Neural progenitor cell (in vitro differentiated cells): ENCODE data around the gene THBS3. TPM values are rescaled to one million over a fixed set of nuclear protein-coding genes. Genes with fewer than 3 reads are reported as not detected.
"Not testable (repeated sequence)": the region's sequence is repeated elsewhere in the genome, so short reads cannot be mapped to it uniquely, and the experiment has no call there.

Experiments
- DNase-seq: peaks from one replicate; pipeline ENCODE4 v3.0.0-alpha.2; 2016; ENCODE audit warnings: low spot score
- H2AFZ ChIP-seq: fragments of 200-600 bp; sonication (generic); replicated peaks from 2 replicates; pipeline ENCODE4 v1.6.1; 2016; ENCODE audit warnings: antibody characterized with exemption
- H3F3A ChIP-seq: fragments of 200-600 bp; sonication (generic); 2 replicates; pipeline ENCODE4 v1.6.1; 2016; ENCODE audit warnings: antibody characterized with exemption, low read depth
- H3K27ac ChIP-seq: fragments of 200-600 bp; sonication (generic); 2 replicates; pipeline ENCODE4 v1.5.1; 2016; ENCODE audit warnings: mild to moderate bottlenecking
- H3K27me3 ChIP-seq: fragments of 200-600 bp; sonication (generic); 2 replicates; pipeline ENCODE4 v1.6.1; 2016; ENCODE audit warnings: mild to moderate bottlenecking, moderate library complexity
- H3K36me3 ChIP-seq: fragments of 200-600 bp; sonication (generic); 2 replicates; pipeline ENCODE4 v1.5.1; 2016
- H3K4me1 ChIP-seq: fragments of 200-600 bp; sonication (generic); 2 replicates; pipeline ENCODE4 v1.6.1; 2016; ENCODE audit warnings: mixed run types
- H3K4me2 ChIP-seq: fragments of 200-600 bp; sonication (generic); 2 replicates; pipeline ENCODE4 v1.6.1; 2016
- H3K4me3 ChIP-seq: fragments of 200-600 bp; sonication (generic); 2 replicates; pipeline ENCODE4 v1.5.1; 2016
- H3K79me2 ChIP-seq: fragments of 200-600 bp; sonication (generic); 2 replicates; pipeline ENCODE4 v1.6.1; 2016; ENCODE audit warnings: low read depth
- H3K9ac ChIP-seq: fragments of 200-600 bp; sonication (generic); 2 replicates; pipeline ENCODE4 v1.6.1; 2016
- H3K9me3 ChIP-seq: fragments of 200-600 bp; sonication (generic); 2 replicates; pipeline ENCODE4 v1.5.1; 2016; ENCODE audit warnings: low read depth
- H4K20me1 ChIP-seq: fragments of 200-600 bp; sonication (generic); 2 replicates; pipeline ENCODE4 v1.6.1; 2016; ENCODE audit warnings: low read depth
- H3K27ac Mint-ChIP-seq: 3 replicates; pipeline ENCODE4 v1.8.0; 2021; ENCODE audit warnings: mixed read lengths
- H3K27me3 Mint-ChIP-seq: 2 replicates; pipeline ENCODE4 v1.8.0; 2022; ENCODE audit warnings: low read depth, mild to moderate bottlenecking, inconsistent platforms, moderate library complexity, mixed read lengths; ENCODE audit not compliant: insufficient read depth
- H3K36me3 Mint-ChIP-seq: 3 replicates; pipeline ENCODE4 v1.8.0; 2021; ENCODE audit warnings: mixed read lengths
- H3K4me1 Mint-ChIP-seq: 3 replicates; pipeline ENCODE4 v1.8.0; 2021; ENCODE audit warnings: mixed read lengths
- H3K4me3 Mint-ChIP-seq: 3 replicates; pipeline ENCODE4 v1.8.0; 2021; ENCODE audit warnings: mild to moderate bottlenecking, moderate library complexity, mixed read lengths
- H3K9me3 Mint-ChIP-seq: 3 replicates; pipeline ENCODE4 v1.8.0; 2020; ENCODE audit warnings: mixed read lengths
- EZH2 ChIP-seq: fragments of 200-600 bp; sonication (generic); IDR thresholded peaks from 2 replicates; pipeline ENCODE4 v1.6.1; 2017; ENCODE audit warnings: antibody characterized with exemption, mild to moderate bottlenecking, moderate library complexity
- EZH2phosphoT487 ChIP-seq: fragments of 200-600 bp; sonication (generic); IDR thresholded peaks from 2 replicates; pipeline ENCODE4 v1.6.1; 2017; ENCODE audit warnings: antibody characterized with exemption
- total RNA-seq: library from RNA; depleted of rRNA; stranded (reverse); fragments of >200 nt; gene quantifications from 2 replicates; pipeline ENCODE4 v1.2.3, GENCODE V29; 2015; ENCODE audit warnings: low replicate concordance
- TF ChIP-seq, protein P1 (sequence below): fragments of 200-600 bp; sonication (generic); IDR thresholded peaks from 2 replicates; pipeline ENCODE4 v1.5.1; 2017; ENCODE audit warnings: antibody characterized with exemption, mild to moderate bottlenecking

Gene THBS3
- total RNA-seq, 1 donor from 2014 or later = 19.3 TPM

DNA sequence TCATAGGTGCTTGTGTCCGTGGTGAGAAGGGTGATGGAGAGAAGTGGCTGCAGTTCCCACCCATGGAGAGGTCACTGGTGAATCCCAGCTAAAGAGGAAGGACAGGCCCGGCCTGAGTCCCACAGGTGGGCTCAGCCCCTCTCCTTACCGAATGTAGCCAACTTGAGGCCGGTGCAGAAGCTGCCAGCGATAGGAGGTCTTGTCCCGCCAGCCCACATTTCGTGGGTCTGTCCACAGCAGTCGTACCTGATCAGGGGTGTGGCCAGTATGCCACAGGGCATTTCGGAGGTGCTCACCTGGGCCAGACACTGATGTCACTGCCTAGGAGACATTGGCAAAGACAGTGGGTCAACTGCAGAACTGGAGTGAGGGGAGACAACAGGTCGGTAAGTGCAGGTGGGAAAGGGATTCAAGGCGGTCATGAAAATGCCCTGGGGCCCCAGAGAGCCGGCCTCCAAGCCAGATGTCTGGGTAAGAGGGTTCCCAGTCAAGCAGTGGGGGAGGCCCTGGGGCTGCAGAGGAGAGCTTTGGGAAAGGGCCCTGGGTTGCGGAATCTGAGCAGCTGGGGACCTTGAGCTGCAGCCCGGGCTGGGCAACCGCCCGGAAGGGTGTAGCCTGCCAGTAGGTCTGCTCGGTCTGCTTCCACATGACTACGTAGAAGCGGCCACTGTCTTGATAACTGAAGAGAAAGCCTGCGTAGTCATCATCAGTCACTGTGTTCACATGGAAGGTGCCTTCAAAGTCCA, 10.6 kb downstream of the THBS3 start:
- peak overlapping the region; percentile 100 for H3K27ac Mint-ChIP-seq

DNA sequence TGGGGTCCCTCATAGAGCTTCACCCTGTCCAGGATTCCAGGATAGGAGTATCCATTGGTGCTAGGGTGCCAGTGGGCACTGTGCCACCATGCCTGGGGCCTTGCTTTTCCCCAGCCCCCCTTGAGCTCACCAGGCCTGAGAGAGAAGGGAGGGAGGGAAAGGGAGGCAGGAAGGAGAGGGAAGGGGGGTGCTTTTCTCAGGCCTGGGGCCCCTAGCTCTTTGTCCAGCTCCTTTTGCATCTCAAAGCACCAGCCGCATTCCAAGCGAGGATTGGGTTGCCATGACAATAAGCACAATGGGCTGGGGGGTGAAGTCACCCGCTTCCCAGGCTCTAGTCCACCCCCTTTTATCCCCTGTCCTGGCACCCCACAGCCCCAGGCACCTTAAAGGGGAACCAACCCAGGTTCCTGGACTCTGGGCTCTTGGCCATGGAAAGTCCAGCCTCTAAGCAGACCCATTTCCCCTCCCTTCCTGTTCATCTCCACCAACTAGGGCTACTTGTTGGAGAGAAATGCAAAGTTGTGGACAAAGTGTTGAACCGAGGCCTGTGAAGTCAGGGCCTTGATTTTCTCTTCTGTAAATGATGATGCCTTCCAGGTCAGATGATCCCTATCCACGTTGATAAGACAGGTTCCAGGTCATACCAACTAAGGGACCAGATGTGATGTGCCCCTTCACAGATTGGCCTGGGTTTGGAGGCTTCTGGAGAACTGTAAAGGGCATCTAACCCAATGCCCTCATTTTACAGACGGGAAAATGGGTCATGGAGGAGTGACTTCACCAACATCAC, 11.4 kb downstream of the THBS3 start:
- peak; percentile 96 for DNase-seq
- no peak overlapping the region for H2AFZ ChIP-seq
- no peaks in the 10 kb centered on the region for H3K27me3 ChIP-seq
- H3K27ac ChIP-seq = peak overlapping the region; percentile 96
- peaks cover 76% of the 10 kb centered on the region for H3F3A ChIP-seq
- H3K27me3 Mint-ChIP-seq = peaks cover 31% of the 10 kb centered on the region
- no peaks in the 10 kb centered on the region for H3K36me3 ChIP-seq
- peaks cover 5% of the 10 kb centered on the region for H3K9me3 Mint-ChIP-seq
- peak overlapping the region; percentile 86 for H3K9ac ChIP-seq
- peaks cover 49% of the 10 kb centered on the region for H4K20me1 ChIP-seq
- H3K4me1 ChIP-seq = peaks cover 28% of the 10 kb centered on the region
- H3K27ac Mint-ChIP-seq = peak overlapping the region; percentile 100
- peak overlapping the region; percentile 85 for H3K4me3 ChIP-seq
- peak overlapping the region; percentile 100 for H3K4me2 ChIP-seq
- H3K79me2 ChIP-seq = peaks cover 52% of the 10 kb centered on the region
- H3K4me3 Mint-ChIP-seq = peak overlapping the region; percentile 99
- H3K36me3 Mint-ChIP-seq = peaks cover 50% of the 10 kb centered on the region
- peaks cover 61% of the 10 kb centered on the region for H3K4me1 Mint-ChIP-seq
- TF ChIP-seq, protein P1, sequence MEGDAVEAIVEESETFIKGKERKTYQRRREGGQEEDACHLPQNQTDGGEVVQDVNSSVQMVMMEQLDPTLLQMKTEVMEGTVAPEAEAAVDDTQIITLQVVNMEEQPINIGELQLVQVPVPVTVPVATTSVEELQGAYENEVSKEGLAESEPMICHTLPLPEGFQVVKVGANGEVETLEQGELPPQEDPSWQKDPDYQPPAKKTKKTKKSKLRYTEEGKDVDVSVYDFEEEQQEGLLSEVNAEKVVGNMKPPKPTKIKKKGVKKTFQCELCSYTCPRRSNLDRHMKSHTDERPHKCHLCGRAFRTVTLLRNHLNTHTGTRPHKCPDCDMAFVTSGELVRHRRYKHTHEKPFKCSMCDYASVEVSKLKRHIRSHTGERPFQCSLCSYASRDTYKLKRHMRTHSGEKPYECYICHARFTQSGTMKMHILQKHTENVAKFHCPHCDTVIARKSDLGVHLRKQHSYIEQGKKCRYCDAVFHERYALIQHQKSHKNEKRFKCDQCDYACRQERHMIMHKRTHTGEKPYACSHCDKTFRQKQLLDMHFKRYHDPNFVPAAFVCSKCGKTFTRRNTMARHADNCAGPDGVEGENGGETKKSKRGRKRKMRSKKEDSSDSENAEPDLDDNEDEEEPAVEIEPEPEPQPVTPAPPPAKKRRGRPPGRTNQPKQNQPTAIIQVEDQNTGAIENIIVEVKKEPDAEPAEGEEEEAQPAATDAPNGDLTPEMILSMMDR = no peak
- TF ChIP-seq EZH2 = no peak
- TF ChIP-seq EZH2phosphoT487 = no peak
- no peaks in the 10 kb centered on the region for H3K9me3 ChIP-seq

More for the DNA sequence above, 10.6 kb downstream of the THBS3 start:
- peak overlapping the region; percentile 100 for H3K4me2 ChIP-seq
- H3K4me3 ChIP-seq = peak overlapping the region; percentile 85
- TF ChIP-seq, protein P1 = no peak
- TF ChIP-seq EZH2phosphoT487 (no peak), EZH2 (no peak)
- H3K9me3 ChIP-seq = no peaks in the 10 kb centered on the region
- Mint-ChIP-seq H3K9me3 (peaks cover 2% of the 10 kb centered on the region), H3K4me3 (peak overlapping the region; percentile 99), H3K4me1 (peaks cover 64% of the 10 kb centered on the region), H3K27me3 (peaks cover 29% of the 10 kb centered on the region), H3K36me3 (peaks cover 53% of the 10 kb centered on the region)
- peak overlapping the region; percentile 96 for H3K27ac ChIP-seq
- H3K27me3 ChIP-seq = no peaks in the 10 kb centered on the region
- peaks cover 52% of the 10 kb centered on the region for H3K79me2 ChIP-seq
- no peaks in the 10 kb centered on the region for H3K36me3 ChIP-seq
- peaks cover 81% of the 10 kb centered on the region for H3F3A ChIP-seq
- peaks cover 28% of the 10 kb centered on the region for H3K4me1 ChIP-seq
- H2AFZ ChIP-seq = no peak overlapping the region
- H3K9ac ChIP-seq = peak overlapping the region; percentile 67
- DNase-seq = no peak
- H4K20me1 ChIP-seq = peaks cover 55% of the 10 kb centered on the region

DNA sequence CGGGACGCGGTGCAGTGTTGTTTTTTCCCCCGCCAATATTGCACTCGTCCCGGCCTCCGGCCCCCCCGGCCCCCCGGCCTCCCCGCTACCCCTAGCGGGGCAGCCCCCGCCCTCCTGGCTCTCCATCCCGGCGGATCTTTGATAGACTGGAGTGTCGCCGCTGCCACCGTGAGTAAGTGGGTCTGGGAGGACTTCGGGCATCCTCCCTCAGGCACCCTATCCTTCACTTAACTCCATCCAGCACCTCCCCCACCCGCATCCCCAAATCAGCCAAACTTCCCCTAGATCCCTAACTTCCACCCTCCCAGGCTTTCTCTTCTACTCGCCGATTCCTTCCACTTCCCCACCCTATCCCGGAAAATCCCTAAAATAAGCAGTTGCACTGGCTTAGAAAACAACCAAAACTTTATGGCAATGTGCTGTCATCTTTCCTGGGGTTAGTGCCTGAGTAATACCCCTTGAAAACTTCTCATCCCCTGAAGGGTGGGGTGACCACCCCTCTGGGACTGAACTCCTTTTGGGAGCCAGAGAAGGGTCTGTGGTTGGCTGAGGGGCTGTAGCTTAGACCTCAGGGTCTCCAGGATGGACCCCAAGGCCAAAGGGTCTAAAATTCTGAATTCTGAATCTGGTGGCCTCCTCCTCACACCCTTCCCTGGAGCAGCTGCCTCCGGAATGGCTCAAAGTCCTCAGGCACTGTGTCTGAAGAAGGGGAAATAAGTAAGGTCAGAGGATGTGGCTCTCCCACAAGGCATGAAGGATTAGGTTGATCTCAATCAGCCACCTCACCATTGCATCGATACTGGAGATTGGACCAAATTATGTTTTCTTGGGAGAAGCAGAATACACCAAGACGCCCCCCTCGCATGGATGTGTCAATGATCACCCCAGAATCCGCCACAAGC, 12.2 kb downstream of the THBS3 start:
- Mint-ChIP-seq H3K4me3 (peak overlapping the region; percentile 99), H3K4me1 (peaks cover 53% of the 10 kb centered on the region), H3K27ac (peak overlapping the region; percentile 100), H3K9me3 (peaks cover 5% of the 10 kb centered on the region), H3K27me3 (peaks cover 30% of the 10 kb centered on the region), H3K36me3 (peaks cover 42% of the 10 kb centered on the region)
- Histone ChIP-seq H3K4me2 (peak overlapping the region; percentile 100), H3K4me3 (peak overlapping the region; percentile 85), H3K4me1 (peaks cover 28% of the 10 kb centered on the region), H3K79me2 (peaks cover 52% of the 10 kb centered on the region), H3K9ac (peak overlapping the region; percentile 86), H4K20me1 (peaks cover 40% of the 10 kb centered on the region), H3K36me3 (no peaks in the 10 kb centered on the region), H3K27me3 (no peaks in the 10 kb centered on the region), H3F3A (peaks cover 68% of the 10 kb centered on the region), H3K27ac (peak overlapping the region; percentile 86), H3K9me3 (no peaks in the 10 kb centered on the region), H2AFZ (no peak overlapping the region)
- DNase-seq = no peak
- TF ChIP-seq, protein P1 = no peak
- no peak for TF ChIP-seq EZH2phosphoT487
- no peak for TF ChIP-seq EZH2

DNA sequence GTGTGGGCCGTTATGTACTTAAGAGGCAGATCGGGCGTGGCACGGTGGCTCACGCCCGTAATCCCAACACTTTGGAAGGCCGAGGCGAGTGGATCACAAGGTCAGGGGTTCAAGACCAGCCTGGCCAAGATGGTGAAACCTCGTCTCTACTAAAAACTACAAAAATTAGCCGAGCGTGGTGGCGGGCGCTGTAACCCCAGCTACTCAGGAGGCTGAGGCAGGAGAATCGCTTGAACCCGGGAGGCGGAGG, 13.8 kb downstream of the THBS3 start:
- Histone ChIP-seq H2AFZ (peak overlapping the region; percentile 13), H3F3A (peaks cover 52% of the 10 kb centered on the region), H3K4me3 (peak overlapping the region; percentile 85), H3K4me1 (peaks cover 28% of the 10 kb centered on the region), H4K20me1 (peaks cover 26% of the 10 kb centered on the region), H3K79me2 (peaks cover 41% of the 10 kb centered on the region), H3K4me2 (peak overlapping the region; percentile 100), H3K27ac (peak overlapping the region; percentile 96)
- H3K9me3 Mint-ChIP-seq, H3K36me3 ChIP-seq, H3K9me3 ChIP-seq, H3K27me3 ChIP-seq, DNase-seq, H3K9ac ChIP-seq: not testable (repeated sequence)
- H3K27ac Mint-ChIP-seq = peak overlapping the region; percentile 99
- peak overlapping the region; percentile 99 for H3K4me3 Mint-ChIP-seq
- peaks cover 30% of the 10 kb centered on the region for H3K27me3 Mint-ChIP-seq
- peaks cover 31% of the 10 kb centered on the region for H3K36me3 Mint-ChIP-seq
- peaks cover 45% of the 10 kb centered on the region for H3K4me1 Mint-ChIP-seq
